Smooth muscle cell (in vitro differentiated cells): Measurements from ENCODE around the gene KAZN. TPM values are rescaled to one million over a fixed set of nuclear protein-coding genes. Genes with fewer than 3 reads are reported as not detected.

Experiments used
- DNase-seq: peaks from one replicate; lab custom pipeline; 2025; ENCODE audit not compliant: unreplicated experiment; lab: John Stamatoyannopoulos, UW
- H2AFZ ChIP-seq: fragments of 200-600 bp; sonication (generic); 2 replicates; pipeline ENCODE4 v1.6.0; 2016; ENCODE audit warnings: antibody characterized with exemption, low read depth, mild to moderate bottlenecking
- H3F3A ChIP-seq: fragments of 200-600 bp; sonication (generic); 2 replicates; pipeline ENCODE4 v1.6.0; 2017; ENCODE audit warnings: antibody characterized with exemption, low read depth
- H3K27ac ChIP-seq: fragments of 200-600 bp; sonication (generic); 2 replicates; pipeline ENCODE4 v1.5.1; 2016; ENCODE audit warnings: low read depth, mild to moderate bottlenecking
- H3K27me3 ChIP-seq: fragments of 200-600 bp; sonication (generic); 2 replicates; pipeline ENCODE4 v1.6.1; 2016; ENCODE audit warnings: low read depth, mild to moderate bottlenecking
- H3K36me3 ChIP-seq: fragments of 200-600 bp; sonication (generic); 2 replicates; pipeline ENCODE4 v1.5.1; 2016; ENCODE audit warnings: low read depth
- H3K4me1 ChIP-seq: fragments of 200-600 bp; sonication (generic); 2 replicates; pipeline ENCODE4 v1.5.1; 2016; ENCODE audit warnings: low read depth
- H3K4me2 ChIP-seq: fragments of 200-600 bp; sonication (generic); 2 replicates; pipeline ENCODE4 v1.6.0; 2016; ENCODE audit warnings: mild to moderate bottlenecking
- H3K4me3 ChIP-seq: fragments of 200-600 bp; sonication (generic); 2 replicates; pipeline ENCODE4 v1.5.1; 2016; ENCODE audit warnings: mild to moderate bottlenecking
- H3K79me2 ChIP-seq: fragments of 200-600 bp; sonication (generic); 2 replicates; pipeline ENCODE4 v1.6.0; 2016; ENCODE audit warnings: low read depth, mild to moderate bottlenecking
- H3K9ac ChIP-seq: fragments of 200-600 bp; sonication (generic); 2 replicates; pipeline ENCODE4 v1.6.0; 2016; ENCODE audit warnings: low read depth
- H3K9me3 ChIP-seq: fragments of 200-600 bp; sonication (generic); replicated peaks from 2 replicates; pipeline ENCODE4 v1.5.1; 2016; ENCODE audit warnings: low read depth
- H4K20me1 ChIP-seq: fragments of 200-600 bp; sonication (generic); 2 replicates; pipeline ENCODE4 v1.6.0; 2016; ENCODE audit warnings: low read depth
- WGBS: methylation state at CpG from one replicate; pipeline ENCODE4 v1.1.7; 2016; ENCODE audit warnings: low lambda C conversion rate; 5-methylcytosine and 5-hydroxymethylcytosine counted together
- polyA plus RNA-seq: library from polyadenylated mRNA; unstranded; fragments of >200 nt; fragmentation: Nextera tagmentation; extraction: Ambion mirVana; gene quantifications from 2 replicates; pipeline ENCODE4 v1.2.1, GENCODE V29; 2016
- total RNA-seq: library from RNA; depleted of rRNA; stranded (reverse); fragments of >200 nt; gene quantifications from 2 replicates; pipeline ENCODE4 v1.2.3, GENCODE V29; 2014
- TF ChIP-seq, protein P1 (sequence below): fragments of 200-600 bp; sonication (generic); IDR thresholded peaks from 2 replicates; pipeline ENCODE4 v1.5.1; 2017; ENCODE audit warnings: borderline replicate concordance, mild to moderate bottlenecking, antibody characterized with exemption; ENCODE audit not compliant: insufficient read depth, poor library complexity, severe bottlenecking

The KAZN gene
- total and polyA plus RNA-seq, 2 experiments from 2014 or later: 6.3 to 8.2 TPM

- TF ChIP-seq, protein P1, sequence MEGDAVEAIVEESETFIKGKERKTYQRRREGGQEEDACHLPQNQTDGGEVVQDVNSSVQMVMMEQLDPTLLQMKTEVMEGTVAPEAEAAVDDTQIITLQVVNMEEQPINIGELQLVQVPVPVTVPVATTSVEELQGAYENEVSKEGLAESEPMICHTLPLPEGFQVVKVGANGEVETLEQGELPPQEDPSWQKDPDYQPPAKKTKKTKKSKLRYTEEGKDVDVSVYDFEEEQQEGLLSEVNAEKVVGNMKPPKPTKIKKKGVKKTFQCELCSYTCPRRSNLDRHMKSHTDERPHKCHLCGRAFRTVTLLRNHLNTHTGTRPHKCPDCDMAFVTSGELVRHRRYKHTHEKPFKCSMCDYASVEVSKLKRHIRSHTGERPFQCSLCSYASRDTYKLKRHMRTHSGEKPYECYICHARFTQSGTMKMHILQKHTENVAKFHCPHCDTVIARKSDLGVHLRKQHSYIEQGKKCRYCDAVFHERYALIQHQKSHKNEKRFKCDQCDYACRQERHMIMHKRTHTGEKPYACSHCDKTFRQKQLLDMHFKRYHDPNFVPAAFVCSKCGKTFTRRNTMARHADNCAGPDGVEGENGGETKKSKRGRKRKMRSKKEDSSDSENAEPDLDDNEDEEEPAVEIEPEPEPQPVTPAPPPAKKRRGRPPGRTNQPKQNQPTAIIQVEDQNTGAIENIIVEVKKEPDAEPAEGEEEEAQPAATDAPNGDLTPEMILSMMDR: no peak
- no peak for DNase-seq
- H3K4me3 ChIP-seq: no peak overlapping the region
- H4K20me1 ChIP-seq: peaks cover 8% of the 10 kb centered on the region
- H3K79me2 ChIP-seq: peaks cover 25% of the 10 kb centered on the region
- H3F3A ChIP-seq: peaks cover 17% of the 10 kb centered on the region
- 76% methylated on average over 17 of the region's 17 CpGs for WGBS
- H3K36me3 ChIP-seq: no peaks in the 10 kb centered on the region
- H3K27me3 ChIP-seq: no peaks in the 10 kb centered on the region
- H3K4me2 ChIP-seq: peak overlapping the region; percentile 78
- H3K4me1 ChIP-seq: no peaks in the 10 kb centered on the region
- H3K9ac ChIP-seq: no peak overlapping the region
- H3K27ac ChIP-seq: peak overlapping the region; percentile 76
- no peaks in the 10 kb centered on the region for H3K9me3 ChIP-seq
- no peak overlapping the region for H2AFZ ChIP-seq
Measured at GRCh38 chr1:15157524-15158399, 559.3 kb downstream of the KAZN start.

DNA sequence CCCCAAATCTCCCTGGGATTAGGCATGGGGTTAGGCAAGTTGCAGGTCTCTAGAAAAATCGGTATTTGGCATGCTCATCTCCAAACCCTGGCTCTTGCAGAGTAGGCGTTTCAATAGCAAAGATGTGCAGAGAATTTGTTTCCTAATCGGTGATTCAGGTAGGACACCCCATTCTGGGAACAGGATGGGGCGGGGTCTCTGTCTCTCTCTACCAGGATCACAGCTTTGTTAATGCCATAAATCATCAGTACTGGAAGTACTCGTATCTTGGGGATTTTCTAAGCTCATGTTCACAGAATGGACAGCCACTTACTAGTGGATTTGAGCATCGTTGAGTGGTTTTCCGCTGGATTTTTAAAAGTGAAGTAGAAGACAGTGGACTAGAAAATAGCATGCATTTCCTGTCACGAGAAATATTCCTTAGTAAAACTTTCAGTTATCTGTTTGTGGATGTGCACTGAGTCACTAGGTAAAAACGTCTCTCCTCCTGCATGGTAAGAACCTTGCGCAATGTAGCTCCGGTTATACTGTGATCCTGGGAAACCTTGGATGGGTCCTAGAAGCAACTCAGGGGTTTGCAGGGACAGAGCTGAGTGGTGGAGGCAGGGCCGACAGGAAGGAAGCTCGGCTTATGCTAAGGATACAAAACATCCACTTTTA is 560.2 kb downstream of the KAZN start:
- TF ChIP-seq, protein P1: no peak
- Histone ChIP-seq H3K9me3 (no peaks in the 10 kb centered on the region), H3K9ac (no peak overlapping the region), H3K4me2 (peak overlapping the region; percentile 78), H3K27ac (peak overlapping the region; percentile 76), H3K79me2 (peaks cover 25% of the 10 kb centered on the region), H2AFZ (peak overlapping the region; percentile 47), H3K27me3 (no peaks in the 10 kb centered on the region), H3K4me3 (peak overlapping the region; percentile 4), H4K20me1 (peaks cover 8% of the 10 kb centered on the region), H3K36me3 (no peaks in the 10 kb centered on the region), H3K4me1 (no peaks in the 10 kb centered on the region), H3F3A (peaks cover 13% of the 10 kb centered on the region)
- DNase-seq: no peak
- 41% methylated on average over 13 of the region's 13 CpGs for WGBS

DNA sequence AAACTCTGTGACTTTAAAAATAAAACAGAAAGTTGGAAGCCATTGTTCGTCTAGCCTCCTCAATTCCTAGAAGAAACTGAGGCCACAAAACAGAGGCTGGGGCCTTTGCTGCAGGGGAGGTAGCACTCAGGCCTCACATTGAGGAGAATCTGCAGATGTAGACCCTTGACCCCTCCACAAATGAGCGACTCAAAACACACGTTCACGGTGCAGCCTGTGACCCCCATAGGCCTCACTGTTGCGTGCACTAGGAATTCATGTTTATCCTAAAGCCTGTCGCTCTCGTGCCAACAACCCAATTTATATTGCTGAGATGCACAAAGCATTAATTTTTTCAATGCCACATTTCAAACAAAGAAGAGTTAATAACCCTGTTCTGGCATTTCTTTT is 560.7 kb downstream of the KAZN start:
- peak overlapping the region; percentile 4 for H3K4me3 ChIP-seq
- TF ChIP-seq, protein P1: no peak
- no peak for DNase-seq
- 69% methylated on average over 7 of the region's 7 CpGs for WGBS
- H3K4me2 ChIP-seq: peak overlapping the region; percentile 78
- H4K20me1 ChIP-seq: peaks cover 8% of the 10 kb centered on the region
- no peaks in the 10 kb centered on the region for H3K27me3 ChIP-seq
- peak overlapping the region; percentile 76 for H3K27ac ChIP-seq
- H3K4me1 ChIP-seq: no peaks in the 10 kb centered on the region
- no peaks in the 10 kb centered on the region for H3K9me3 ChIP-seq
- H3K9ac ChIP-seq: no peak overlapping the region
- H2AFZ ChIP-seq: peak overlapping the region; percentile 47
- no peaks in the 10 kb centered on the region for H3K36me3 ChIP-seq
- H3F3A ChIP-seq: peaks cover 13% of the 10 kb centered on the region
- H3K79me2 ChIP-seq: peaks cover 27% of the 10 kb centered on the region
